ELR (cell line): ENCODE measurements around the gene CDHR3.

Experiments
- DNase-seq: peaks from one replicate; pipeline ENCODE4 v3.0.0-alpha.2; 2015; ENCODE audit warnings: low read depth

CDHR3 gene

GRCh38 chr7:106067678-106068077, 104.6 kb downstream of the CDHR3 start:
- no peak for DNase-seq

DNA sequence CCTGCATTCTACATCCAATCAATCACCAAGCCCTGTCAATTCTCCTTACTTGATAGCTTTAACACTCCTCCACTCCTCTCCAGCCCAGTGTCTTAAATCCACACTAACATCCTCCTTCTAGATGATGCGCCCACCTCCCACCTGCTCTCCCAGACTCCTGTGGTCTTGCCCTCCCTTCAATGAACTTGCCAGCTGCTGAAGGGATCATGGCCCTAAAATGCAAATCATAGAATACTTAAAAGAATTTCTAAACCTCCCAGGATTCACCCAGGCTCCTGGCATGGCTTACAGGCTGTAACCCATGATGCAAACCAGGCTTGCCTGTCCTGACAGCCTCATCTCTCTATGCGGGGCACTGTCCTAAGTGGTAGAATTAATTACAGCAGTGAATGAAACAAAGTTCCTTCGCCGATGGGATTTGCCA, 105.5 kb downstream of the CDHR3 start:
- DNase-seq: no peak

DNA sequence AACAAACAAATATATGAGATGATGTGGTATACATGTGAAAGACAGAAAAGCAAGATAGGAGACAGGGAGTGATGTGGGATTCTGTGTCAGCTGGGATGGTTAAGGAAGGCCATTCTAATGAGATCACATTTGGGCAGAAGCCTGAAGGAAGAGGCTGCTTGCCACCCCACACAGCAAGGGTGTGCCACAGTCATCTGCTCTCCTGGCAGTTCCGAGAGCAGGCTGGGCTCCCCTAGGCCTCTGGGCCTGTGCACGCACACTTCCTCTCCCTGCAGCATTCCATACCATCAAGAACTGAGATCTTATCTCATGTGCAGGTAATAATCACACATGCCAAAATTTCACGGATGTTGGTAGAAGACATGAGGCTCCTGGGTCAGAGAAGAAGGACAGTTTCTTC, 105.9 kb downstream of the CDHR3 start:
- no peak for DNase-seq

DNA sequence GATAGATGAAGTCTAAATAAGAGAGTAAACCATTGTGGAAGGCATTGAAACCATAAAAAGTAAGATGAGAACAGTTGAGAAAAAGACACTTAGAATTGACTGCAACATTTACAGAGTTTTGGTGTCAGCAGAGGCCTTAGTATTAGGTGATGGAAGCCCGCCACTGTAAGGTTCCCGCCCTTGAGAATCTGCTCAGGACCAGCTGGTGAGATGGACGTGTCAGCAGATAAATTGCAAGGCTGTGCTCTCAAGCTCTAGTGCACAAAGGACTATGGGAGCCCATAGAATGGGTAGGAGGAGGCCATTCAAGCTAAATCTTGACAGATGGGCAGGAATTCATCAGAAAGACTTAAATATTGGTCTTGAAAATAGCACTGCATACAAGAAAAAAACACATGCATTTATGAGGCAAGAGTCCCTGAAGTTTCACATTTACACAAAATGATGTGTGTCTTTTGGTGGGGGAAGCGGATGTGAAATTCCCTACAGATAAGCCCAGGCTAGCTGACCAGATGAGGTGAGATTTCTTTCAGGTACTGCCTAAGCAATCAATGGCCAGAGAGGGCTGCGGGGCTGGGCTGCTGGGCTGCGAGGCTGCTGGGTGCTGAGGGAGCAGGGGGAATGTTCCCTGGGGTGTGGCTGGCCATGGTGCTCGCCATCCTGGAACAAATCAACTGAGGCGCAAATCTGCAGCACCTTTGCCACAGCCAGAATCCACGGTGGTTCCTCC, 106.6 kb downstream of the CDHR3 start:
- DNase-seq: no peak

DNA sequence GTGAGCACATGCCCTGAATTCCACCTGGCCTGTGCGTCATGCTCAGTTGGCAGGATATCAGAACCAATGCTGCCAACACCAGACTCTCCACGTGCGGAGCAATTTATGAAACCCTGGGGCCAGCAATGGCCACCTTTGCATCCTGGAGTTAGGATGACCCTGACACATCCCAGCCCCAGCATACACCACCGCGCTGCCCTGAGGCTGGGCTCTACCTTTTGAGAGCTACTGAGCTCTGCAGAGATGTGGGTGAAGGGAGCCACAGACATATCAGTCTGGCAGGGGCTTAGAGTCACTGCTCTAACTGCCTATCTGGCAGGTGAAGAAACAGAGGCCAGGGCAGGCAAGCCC, 107.1 kb downstream of the CDHR3 start:
- DNase-seq: no peak

- DNase-seq: no peak
Observed at GRCh38 chr7:106070567-106071254, 107.6 kb downstream of the CDHR3 start.

GRCh38 chr7:106071356-106071998, 108.4 kb downstream of the CDHR3 start:
- no peak for DNase-seq

GRCh38 chr7:106071999-106072714, 109.1 kb downstream of the CDHR3 start:
- no peak for DNase-seq

- no peak for DNase-seq
Observed at GRCh38 chr7:106072715-106073091, 109.6 kb downstream of the CDHR3 start.

DNA sequence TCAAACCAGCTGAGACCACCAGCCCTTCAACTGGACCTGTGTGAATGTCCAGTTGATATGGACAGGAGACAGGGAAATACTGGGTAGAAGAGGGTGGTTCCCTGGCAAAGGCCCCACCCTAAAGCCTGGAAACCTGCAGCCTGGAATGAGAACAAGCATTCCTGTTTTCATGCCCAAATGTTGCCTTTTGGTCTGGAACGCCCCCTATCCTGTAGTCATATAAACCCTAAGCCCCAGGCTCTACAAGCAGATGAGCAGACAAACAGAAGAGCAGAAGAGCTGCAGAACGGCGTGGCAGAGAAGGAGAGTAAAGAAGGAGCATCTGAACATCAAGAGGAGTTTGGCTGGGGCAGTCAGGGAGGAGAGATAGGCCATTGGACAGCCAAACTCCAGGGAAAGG, 110.6 kb downstream of the CDHR3 start:
- no peak for DNase-seq

DNA sequence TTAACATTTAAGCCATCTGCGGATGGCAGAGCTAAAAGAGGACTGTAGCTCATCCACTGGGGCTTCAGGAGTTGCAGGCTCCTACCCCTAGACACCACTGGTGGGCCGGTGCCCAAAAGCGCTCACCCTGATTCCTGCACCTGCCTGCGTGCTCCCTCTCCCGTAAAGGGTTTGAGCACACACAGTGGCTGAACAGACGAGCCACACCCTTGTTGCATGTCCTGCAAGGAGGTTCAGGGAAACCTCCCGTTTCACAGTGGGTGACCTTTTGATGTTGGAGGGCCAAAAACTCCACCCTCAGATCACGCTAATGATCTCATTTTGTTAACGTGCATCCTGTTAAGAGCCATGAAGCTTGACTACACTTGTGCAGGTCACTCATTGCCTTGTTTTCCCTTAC, 111.2 kb downstream of the CDHR3 start:
- DNase-seq: no peak

DNA sequence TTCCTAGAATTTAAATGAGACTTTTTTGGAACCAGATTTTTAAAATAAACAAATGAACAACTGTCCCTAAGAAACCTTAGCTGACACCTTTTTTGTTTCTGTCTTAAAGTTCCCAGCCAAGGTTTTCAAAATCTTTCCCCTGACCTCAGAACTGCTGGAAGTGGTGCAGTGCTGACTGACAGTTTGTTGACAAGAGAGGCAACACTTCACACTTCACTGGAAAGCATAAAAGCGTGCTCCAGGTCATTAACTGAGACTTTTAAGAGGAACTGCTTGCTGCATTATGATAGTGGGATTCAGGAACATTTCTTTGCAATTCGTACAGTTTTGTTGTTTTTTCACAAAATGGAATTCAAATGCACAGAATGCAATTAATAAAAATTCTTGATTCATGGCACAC, 112.9 kb downstream of the CDHR3 start:
- no peak for DNase-seq

- DNase-seq: no peak
Observed at GRCh38 chr7:106076537-106076936, 113.5 kb downstream of the CDHR3 start.

DNA sequence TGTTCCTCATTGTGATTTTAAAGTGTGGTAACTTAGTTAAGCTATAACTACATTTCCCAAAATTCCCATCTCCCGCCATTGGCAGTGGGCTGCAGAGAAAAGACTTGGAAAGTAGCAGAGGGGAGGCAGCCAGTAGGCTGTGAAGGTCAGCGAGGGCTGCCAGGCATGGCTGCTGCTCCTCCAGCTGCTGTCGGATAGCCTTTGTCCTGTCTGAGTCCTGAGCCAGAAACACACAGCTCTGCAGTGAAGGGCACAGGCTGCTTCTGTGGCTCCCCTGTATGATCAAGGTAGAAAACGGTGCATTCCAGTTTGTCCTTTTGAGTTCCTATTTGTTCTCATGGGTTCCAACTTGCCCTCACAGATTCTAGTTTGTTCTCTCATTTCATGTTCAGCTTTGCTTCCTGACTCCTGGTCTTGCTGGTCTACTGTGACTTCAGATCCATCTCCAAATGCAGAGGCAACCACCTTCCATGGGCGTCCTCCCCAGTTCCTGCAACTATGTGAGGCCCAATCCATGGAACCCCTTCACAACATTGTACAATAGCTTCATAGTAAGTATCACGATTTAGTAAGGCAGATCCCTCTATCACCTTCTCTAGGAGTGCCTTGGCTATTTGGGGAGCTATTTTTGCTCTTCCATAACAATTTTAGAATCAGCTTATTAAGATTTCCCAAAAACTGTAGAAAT, 117.4 kb downstream of the CDHR3 start:
- DNase-seq: no peak

DNA sequence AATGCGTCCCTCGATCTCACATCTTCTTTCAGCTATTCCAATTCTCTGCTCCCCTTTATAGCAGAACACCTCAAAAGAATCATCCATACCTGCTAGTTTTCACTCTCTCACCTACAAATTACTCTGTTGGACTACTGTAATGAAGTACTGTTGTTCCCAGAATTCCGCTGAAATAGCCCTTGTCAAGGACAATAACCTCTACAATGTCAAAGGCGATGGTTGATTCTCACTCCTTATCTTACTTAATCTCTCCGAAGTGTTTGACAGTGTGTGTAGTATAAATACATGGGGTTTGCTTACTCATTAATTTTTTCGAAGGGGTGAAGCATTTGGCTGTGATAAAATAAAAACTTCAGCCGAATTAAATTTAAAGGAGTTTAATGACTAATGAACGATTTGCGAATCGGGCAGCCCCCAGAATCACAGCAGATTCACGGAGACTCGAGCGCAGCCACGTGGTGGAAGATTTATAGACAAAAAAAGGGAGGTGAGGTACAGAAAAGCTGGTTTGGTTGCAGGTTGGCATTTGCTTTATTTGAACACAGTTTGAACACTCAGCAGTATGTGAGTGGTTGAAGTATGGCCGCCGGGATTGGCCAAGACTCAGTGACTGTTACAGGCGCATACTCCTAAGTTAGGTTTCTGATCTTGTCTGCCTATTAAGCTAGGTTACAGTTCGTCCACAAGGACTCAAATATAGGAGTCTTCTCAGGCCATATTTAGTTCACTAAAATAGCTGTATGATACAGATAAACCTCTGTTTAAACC, 119.2 kb downstream of the CDHR3 start:
- no peak for DNase-seq
